Upper lobe of right lung (tissue), 1 donor: Measurements from ENCODE around the gene ILK. TPM values are rescaled to one million over a fixed set of nuclear protein-coding genes. Genes with fewer than 3 reads are reported as not detected.

Source experiments
- ATAC-seq: fragments of 200-7000 bp; cut with Tn5 transposase; one replicate; pipeline ENCODE4 v1.9.1; 2020; ENCODE audit warnings: mild to moderate bottlenecking, moderate library complexity
- DNase-seq: peaks from one replicate; pipeline ENCODE4 v3.0.0-alpha.2; 2020
- H3K27ac ChIP-seq: fragments of 200-600 bp; one replicate; pipeline ENCODE4 v1.8.0; 2022
- H3K27me3 ChIP-seq: fragments of 200-600 bp; one replicate; pipeline ENCODE4 v1.8.0; 2022; ENCODE audit warnings: mild to moderate bottlenecking
- H3K36me3 ChIP-seq: fragments of 200-600 bp; one replicate; pipeline ENCODE4 v1.8.0; 2022
- H3K4me1 ChIP-seq: fragments of 200-600 bp; one replicate; pipeline ENCODE4 v1.8.0; 2022
- H3K4me3 ChIP-seq: fragments of 200-600 bp; one replicate; pipeline ENCODE4 v1.8.0; 2022; ENCODE audit warnings: mild to moderate bottlenecking
- H3K9me3 ChIP-seq: fragments of 200-600 bp; one replicate; pipeline ENCODE4 v1.8.0; 2022
- CTCF ChIP-seq: fragments of 200-600 bp; IDR thresholded peaks from one replicate; pipeline ENCODE4 v1.8.0; 2022; ENCODE audit warnings: antibody characterized with exemption
- intact Hi-C: fragments of 100-400 bp; cut with DNase I; formaldehyde crosslinking; loops from one replicate; pipeline ENCODE4 v1.11.0; 2022
- total RNA-seq: library from RNA; stranded (reverse); fragmentation: NEBNext Ultra II Directional; extraction: Animal tissue kit (Norgen Biotek cat#: 25700); gene quantifications from one replicate; pipeline ENCODE4 v1.2.1, GENCODE V29; 2021
- donor health status: DM: no; HTN: yes; CAD: no; lungs with severe emphysema.

ILK gene
- total RNA-seq, 1 donor from 2014 or later = 148 TPM

GRCh38 chr11:6630632-6631291 lies 27.2 kb downstream of the ILK start:
- ATAC-seq (no peak), DNase-seq (no peak)
- intact Hi-C loops = no loop called here

DNA sequence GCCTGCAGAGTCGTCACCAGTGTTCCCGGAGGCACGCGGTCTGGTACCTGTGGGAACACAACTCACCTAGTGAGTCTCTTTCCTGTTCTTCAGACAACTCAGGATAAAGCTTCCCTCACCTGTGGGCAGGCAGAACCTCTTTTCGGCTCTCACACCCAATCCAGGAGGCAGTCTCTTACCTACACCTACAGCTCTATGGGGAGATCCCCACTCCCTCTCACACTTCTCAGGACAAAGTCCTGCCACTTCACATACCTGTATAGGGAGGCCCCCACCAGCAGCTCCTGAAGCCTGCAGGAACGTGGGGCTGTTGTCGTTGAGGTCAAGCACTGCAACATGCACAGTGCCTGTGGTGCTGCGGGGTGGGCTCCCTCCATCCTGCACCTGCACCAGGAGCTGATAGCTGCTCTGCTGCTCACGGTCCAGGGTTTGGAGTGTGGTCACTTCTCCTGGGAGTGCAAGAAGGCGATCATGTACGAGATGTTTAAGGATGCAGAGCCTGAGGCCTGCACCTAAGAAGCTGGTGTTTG lies 27.9 kb downstream of the ILK start:
- H3K36me3 ChIP-seq = peaks cover 7% of the 10 kb centered on the region
- H3K9me3 ChIP-seq = no peaks in the 10 kb centered on the region
- no peaks in the 10 kb centered on the region for H3K27me3 ChIP-seq
- no peak overlapping the region for H3K27ac ChIP-seq
- H3K4me3 ChIP-seq = no peak overlapping the region
- TF ChIP-seq CTCF = no peak
- DNase-seq = no peak
- intact Hi-C loops = no loop called here
- peaks cover 10% of the 10 kb centered on the region for H3K4me1 ChIP-seq
- no peak for ATAC-seq

More at GRCh38 chr11:6630632-6631291, 27.2 kb downstream of the ILK start:
- no peak overlapping the region for H3K27ac ChIP-seq
- no peak for TF ChIP-seq CTCF
- H3K36me3 ChIP-seq = peaks cover 7% of the 10 kb centered on the region
- peak overlapping the region; percentile 21 for H3K4me3 ChIP-seq
- H3K9me3 ChIP-seq = no peaks in the 10 kb centered on the region
- no peaks in the 10 kb centered on the region for H3K27me3 ChIP-seq
- H3K4me1 ChIP-seq = peaks cover 4% of the 10 kb centered on the region

DNA sequence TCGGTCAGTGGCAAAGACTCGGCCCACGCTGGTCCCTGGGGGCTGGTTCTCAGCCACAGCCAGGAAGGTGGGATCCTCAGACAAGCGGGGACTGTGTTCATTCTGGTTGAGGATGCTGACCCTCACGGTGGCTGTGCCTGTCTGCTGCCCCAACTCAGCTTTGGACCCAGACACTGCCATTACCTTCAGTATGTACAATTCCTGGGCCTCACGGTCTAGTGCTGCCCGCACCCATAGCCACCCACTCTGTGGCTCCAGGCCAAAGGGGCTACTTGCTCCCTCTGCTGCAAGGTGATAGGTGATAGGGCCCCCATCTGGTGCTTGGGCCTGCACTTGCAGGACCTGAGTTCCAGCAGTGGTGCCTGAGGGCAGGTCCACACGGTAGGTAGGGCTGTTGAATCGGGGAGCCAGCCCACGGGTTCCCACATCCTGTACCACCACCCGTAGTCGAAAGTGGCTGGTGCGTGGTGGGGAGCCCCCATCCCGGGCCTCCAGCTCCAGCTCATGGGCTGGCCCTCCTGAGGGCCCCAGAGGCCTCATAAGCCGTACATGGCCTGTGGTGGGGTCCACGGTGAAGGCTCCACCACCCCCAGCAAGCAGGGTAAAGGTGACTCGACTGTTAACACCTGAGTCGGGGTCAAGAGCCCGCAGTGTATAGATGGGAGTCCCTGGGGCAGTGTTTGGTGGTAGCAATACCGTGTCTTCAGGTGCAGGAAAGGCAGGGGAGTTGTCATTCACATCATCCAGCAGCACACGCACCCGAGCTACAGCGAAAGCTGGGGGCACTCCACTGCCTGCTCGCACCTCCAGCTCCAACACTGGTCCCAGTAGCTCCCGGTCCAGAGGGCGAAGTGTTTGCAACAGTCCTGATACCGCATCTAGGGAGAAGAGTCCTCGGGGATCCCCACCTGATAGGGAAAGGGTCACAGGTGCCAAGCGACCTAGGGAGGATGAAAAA lies 28.8 kb downstream of the ILK start:
- no peaks in the 10 kb centered on the region for H3K27me3 ChIP-seq
- H3K9me3 ChIP-seq = no peaks in the 10 kb centered on the region
- H3K4me3 ChIP-seq = no peak overlapping the region
- no peak overlapping the region for H3K27ac ChIP-seq
- peaks cover 20% of the 10 kb centered on the region for H3K4me1 ChIP-seq
- no peak for TF ChIP-seq CTCF
- no peak for ATAC-seq
- H3K36me3 ChIP-seq = peaks cover 7% of the 10 kb centered on the region
- no peak for DNase-seq
- intact Hi-C loops = no loop called here

- intact Hi-C loops = no loop called here
- H3K4me3 ChIP-seq = no peak overlapping the region
- TF ChIP-seq CTCF = no peak
Observed at GRCh38 chr11:6633422-6634408, 30.1 kb downstream of the ILK start.

DNA sequence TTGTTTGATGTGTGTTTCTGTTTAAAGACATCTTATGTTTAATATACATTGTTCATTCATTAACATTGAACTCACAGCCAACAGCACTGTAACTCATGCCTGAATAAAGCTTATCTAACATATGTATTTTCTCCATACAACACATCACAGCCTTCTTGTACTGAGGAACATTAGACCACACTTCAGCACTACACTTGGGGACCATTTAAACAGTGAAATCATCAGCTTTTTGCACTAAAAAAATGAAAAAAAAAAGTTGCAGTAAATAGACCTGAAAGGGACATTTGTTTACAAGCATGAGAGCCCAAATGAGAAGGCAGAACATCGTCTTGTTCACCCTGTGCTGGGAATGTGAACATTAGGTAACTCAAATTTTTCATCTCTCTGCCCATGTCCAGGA lies 31.0 kb downstream of the ILK start:
- H3K4me1 ChIP-seq = peaks cover 35% of the 10 kb centered on the region
- ATAC-seq = no peak
- no peaks in the 10 kb centered on the region for H3K9me3 ChIP-seq
- intact Hi-C loops = no loop called here
- H3K4me3 ChIP-seq = no peak overlapping the region
- H3K27ac ChIP-seq = no peak overlapping the region
- no peak for DNase-seq
- TF ChIP-seq CTCF = no peak
- no peaks in the 10 kb centered on the region for H3K27me3 ChIP-seq
- H3K36me3 ChIP-seq = peaks cover 7% of the 10 kb centered on the region

More at GRCh38 chr11:6633422-6634408, 30.1 kb downstream of the ILK start:
- Histone ChIP-seq H3K4me1 (peaks cover 33% of the 10 kb centered on the region), H3K27ac (no peak overlapping the region), H3K36me3 (peaks cover 7% of the 10 kb centered on the region), H3K27me3 (no peaks in the 10 kb centered on the region), H3K9me3 (no peaks in the 10 kb centered on the region)
- ATAC-seq (no peak), DNase-seq (no peak)
